T-helper 2 cell treated with Interferon-gamma antibody and Interleukin-4, amounts not matched to agents 100 ng/mL and 5 ng/mL, for 36 hours (primary cell): ENCODE data around the gene SLC16A4. TPM values are rescaled to one million over a fixed set of nuclear protein-coding genes. Genes with fewer than 3 reads are reported as not detected.
"Not testable (repeated sequence)": the region's sequence is repeated elsewhere in the genome, so short reads cannot be mapped to it uniquely, and the experiment has no call there.

Source experiments
- intact Hi-C: fragments of 100-400 bp; cut with micrococcal nuclease; formaldehyde crosslinking; loops from one replicate; pipeline ENCODE4 v1.15.1; 2023
- total RNA-seq: library from RNA; stranded (reverse); gene quantifications from 2 replicates; pipeline ENCODE4 v1.2.3, GENCODE V29; 2022

Gene SLC16A4
- total RNA-seq, 1 donor from 2014 or later = 0.09 TPM

DNA sequence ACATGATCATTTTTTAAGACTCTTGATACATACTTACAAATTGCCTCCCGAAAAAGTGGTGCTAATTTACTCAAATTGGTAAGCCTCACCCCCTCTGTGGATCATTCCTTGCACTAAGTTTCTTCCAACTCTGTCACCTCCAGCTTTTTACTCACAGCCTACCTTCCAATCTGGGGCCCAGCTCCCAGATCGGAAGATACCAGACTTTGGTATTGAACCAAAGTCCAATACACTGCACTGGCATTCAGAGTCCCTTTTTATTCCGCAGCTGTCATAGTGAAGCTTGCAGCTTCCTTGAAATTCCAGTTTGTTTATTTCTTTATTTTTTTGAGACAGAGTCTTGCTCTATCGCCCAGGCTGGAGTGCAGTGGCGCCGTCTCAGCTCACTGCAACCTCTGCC is 18.5 kb upstream of the SLC16A4 start:
- intact Hi-C loops = no loop called here

DNA sequence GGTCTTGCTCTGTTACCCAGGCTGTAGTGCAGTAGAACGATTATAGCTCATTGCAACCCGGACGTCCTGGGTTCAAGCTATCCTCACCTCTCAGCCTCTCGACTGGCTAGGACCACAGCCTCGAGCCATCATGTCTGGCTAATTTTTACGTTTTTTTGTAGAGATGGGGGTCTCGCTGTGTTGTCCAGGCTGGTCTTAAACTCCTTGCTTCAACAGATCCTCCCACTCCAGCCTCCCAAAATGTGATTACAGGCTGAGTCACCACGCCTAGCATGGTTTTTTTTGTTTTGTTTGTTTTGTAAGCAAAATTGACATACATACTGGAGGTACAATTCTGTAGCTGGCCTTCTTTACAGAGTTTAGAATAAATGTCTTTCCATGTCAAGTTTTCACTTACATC is 17.7 kb upstream of the SLC16A4 start:
- intact Hi-C loops = no loop called here

DNA sequence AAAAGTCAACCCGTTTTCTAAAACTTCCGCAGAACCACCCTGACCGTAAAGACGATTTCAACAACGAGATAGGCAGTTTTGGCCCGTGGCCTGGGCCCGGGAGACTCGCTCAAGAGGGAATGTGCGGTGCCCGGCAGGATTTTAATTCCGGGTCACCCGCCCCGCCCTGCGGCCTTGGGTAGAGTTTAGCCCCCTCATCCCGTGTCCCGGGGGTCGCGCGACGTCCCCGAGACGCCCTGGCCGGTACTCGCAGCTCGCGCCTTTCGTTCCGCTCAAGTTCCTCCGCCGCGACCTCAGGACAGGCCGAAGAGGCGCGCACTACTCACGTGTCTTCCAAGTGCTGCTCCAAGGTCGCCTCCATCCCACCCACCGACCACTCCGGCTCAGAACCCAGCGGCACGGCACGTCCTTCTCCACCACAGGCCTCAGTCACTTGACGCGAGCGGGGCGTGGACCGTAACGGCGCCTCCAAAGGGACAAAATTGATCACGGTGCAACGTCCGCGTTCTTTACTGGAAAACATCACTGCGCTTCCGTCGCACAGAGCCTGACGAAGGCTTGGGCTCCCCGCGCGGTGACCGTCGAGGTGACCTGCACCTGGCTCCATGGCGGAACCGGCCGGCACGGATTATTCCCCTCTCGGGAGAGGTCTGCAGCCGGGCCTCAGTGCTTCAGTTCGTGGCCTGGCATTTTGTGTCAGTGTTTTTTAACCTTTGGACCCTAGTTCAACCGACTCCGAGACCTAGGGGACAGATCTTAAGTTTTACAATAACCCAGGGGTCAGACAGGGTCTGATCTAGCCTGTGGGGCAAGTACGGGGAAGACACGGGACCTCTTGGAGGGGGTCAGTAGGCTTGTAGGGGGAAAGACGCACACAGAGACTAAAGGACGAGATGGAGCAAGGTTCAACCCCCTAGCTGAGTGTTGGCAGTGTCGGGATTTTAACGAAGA is 16.7 kb upstream of the SLC16A4 start, which contains the start of gene LAMTOR5:
Gene LAMTOR5 (minus strand): TSS at position 435 of the 951 bp plus-strand sequence. CDS start 74 bp downstream, at position 361.
- intact Hi-C loops = loop anchor here (1.0 kb wide), 3 partner anchors 69 to 265 kb away; partner anchors contain the start of gene KCNC4

DNA sequence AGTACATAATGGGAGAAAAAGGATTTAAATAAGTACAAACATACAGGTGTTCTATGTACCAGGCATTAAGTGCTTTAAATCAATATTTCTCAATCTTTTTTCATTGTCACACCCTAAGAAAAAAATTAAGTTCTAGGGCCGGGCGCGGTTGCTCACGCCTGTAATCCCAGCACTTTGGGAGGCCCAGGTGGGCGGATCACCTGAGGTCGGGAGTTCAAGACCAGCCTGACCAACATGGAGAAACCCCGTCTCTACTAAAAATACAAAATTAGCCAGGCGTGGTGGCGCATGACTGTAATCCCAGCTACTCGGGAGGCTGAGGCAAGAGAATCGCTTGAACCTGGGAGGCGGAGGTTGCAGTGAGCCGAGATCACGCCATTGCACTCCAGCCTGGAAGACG is 15.6 kb upstream of the SLC16A4 start:
- intact Hi-C loops = not testable (repeated sequence)

DNA sequence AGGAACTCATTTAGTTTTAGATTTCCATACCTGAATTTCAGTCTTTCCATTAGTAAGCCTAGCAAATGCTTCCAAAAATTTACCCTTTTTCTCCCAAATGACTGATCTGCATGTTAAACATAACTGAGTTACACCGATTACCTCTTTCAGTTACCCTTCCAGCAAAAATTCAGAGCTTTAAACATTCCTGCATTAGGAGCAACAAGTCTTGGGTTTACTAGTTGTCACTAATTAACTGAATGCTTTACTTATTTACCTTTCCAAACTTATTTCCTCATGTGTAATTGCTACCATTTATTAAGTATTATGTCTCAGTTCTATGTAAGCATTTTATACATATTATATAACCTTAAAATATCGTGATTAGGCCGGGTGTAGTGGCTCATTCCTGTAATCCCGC is 13.6 kb upstream of the SLC16A4 start:
- intact Hi-C loops = no loop called here

DNA sequence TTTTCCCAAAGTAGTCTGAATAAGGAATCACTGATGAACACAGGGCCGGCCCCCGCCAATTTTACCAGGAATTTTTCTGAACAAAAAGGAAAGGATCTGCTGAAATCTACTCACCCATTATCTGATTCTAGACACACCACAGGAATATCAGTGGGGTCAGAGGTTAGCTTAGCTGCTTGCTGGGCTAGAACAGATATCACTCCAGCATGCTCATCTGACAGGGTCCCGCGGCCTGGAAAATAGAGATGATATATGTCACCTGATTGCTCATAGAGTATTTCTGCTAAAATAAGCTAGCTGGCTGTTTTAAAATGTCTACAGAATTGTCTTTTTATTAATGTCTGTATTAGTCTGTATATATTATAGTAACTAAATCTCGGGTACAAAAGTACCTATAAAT is 13.0 kb upstream of the SLC16A4 start:
- intact Hi-C loops = no loop called here

DNA sequence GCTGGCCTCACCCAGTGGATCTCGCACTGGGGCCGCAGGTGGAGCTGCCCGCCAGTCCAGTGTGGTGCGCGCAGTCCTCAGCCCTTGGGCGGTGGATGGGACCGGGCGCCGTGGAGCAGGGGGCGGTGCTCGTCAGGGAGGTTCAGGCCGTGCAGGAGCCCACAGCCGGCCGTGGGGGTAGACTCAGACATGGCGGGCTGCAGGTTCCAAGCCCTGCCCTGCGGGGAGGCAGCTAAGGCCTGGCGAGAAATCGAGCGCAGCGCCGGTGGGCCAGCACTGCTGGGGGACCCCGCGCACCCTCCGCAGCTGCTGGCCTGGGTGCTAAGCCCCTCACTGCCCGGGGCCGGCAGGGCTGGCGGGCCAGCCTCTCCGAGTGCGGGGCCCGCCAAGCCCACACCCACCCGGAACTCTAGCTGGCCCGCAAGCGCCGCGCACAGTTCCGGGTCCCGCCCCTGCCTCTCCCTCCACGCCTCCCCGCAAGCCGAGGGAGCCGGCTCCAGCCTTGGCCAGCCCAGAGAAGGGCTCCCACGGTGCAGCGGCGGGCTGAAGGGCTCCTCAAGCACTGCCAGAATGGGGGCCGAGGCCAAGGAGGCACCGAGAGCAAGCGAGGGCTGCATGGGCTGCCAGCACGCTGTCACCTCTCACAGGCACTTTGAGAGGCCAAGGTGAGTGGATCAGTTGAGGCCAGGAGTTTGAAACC is 5.6 kb upstream of the SLC16A4 start:
- intact Hi-C loops = not testable (repeated sequence)

DNA sequence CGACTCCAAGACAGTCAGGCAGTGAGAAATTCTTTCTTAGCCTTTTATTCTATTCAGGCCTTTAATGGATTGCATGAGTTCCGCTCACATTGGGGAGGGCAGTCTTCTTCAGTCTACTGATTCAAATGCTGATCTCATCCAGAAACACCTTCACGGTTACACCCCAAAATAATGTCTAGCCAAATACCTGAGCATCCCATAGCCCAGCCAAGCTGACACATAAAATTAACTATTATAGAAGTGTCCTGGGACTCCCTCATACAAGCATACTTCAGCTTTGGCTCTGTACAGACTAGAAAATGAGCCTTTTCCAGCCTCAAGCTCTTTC is 3.6 kb upstream of the SLC16A4 start:
- intact Hi-C loops = no loop called here

DNA sequence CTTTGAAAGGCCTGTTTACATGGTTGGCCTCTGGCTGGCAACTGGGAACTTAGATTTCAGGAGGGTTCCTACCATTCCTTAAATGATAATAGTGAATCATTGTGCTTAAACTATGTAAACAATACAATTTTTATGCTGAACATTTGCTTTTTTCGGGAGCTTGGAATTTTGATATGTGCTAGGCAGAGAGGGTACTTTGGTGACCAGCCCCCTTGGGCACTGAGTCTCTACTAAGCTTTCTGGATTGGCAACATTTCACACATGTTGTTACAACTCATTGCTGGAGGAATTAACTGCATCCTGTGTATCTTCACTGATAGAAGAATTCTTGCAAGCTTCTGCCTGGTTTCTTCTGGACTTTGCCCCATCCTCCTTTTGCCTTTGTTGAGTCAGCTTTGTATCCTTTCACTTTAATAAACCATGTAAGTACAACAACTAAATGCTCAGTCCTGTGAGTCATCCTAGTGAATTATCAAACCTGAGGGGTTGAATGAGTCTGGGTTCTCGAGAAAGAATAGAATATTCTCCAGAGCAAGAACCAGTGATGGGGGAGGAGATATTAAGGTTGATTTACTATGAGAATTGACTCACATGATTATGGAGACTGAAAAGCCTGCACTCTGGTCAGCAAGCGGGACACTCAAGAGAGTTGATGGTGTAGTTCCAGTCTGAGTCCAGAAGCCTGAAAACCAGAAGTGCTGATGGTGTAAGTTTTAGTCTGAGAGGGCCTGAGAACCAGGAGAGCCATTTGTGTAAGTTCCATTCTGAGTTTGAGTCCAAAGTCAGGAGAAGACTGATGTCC is 3.1 kb upstream of the SLC16A4 start:
- intact Hi-C loops = no loop called here

DNA sequence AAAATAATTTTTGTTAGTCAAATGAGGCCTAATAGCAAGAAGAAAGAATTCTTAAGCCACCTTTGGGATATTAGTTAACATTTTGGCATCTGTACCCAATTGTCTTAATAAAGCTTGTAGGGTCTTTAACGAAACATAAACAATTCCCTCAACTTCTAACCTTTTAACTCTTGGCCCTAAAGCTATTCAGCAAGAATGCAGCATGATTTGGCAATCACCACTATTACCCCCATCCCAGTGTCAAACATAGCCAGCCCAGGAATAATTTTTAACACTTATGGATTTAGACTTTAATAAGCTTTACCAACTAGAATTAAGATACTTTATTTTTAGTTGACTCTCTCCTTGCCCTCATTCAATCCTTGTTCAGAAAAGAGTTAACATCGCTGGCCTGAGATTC is 2.5 kb upstream of the SLC16A4 start:
- intact Hi-C loops = no loop called here

DNA sequence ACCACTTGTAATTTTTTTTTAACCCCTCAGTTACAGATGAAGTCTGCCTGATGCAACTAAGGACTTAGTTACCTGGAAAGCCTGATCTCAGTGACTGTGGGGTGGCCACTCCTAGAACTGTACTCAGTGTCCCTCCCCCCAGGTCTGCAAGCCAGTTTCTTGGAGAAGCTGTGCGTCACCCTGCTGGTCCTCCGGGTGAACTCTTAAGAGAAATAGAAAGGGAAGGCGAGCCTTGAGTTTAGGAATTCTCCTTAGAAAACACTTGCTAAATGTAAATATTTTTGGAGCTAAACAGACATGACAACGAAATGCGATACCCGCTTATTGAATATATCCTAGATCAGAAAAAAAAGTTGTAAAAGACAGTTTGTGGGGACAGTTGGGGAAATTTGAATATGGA is 730 bp downstream of the SLC16A4 start:
- intact Hi-C loops = no loop called here

DNA sequence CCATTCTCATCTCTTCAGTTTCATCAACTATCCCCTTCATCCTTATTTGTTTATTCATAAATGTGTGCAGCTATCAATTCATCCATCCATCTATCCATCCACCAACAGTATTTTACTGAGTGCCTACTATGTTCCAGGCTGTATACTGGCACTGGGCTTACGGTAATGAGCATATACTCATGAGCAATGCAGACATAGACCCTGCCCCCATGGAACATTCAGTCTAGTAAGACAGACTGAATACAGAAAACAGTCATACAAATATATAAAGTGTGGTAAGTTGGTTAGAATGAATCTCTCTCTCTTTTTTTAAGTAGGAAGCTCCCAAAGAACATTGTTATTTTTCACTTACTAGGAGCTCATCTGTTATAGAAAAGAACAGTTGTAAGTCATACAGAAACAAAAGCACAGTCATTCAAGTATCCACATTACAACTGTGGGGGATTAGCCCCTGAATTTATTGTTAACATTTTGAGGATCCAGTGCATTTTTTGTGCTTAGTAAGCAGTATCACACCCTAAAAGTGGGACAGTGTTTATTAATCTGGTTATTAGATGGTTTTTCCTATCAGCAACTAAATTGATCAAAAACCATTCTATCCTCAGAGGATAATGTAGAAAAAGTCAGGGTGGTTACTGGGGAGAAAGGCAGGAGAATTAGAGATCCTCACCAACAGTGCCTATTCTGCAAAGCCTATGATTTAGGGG is 3.6 kb downstream of the SLC16A4 start:
- intact Hi-C loops = no loop called here

DNA sequence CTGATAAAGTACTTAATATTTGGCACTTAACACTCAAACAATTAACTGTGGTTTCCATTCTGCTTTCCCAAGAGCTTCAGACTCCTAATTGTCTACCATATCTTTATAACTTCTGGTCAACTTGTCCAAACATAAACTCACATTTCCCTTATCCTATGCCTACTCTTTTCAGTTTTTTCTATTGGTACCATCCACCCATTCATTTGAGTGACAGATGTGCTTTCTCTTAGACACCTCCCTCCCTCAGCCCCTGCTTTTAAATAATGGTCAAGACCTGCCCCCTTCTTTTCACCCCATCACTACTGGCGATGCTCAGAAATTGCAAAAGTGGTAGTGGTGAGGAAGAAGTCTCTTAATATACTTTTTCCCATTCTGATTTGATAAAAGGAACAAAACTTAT is 5.5 kb downstream of the SLC16A4 start:
- intact Hi-C loops = no loop called here

DNA sequence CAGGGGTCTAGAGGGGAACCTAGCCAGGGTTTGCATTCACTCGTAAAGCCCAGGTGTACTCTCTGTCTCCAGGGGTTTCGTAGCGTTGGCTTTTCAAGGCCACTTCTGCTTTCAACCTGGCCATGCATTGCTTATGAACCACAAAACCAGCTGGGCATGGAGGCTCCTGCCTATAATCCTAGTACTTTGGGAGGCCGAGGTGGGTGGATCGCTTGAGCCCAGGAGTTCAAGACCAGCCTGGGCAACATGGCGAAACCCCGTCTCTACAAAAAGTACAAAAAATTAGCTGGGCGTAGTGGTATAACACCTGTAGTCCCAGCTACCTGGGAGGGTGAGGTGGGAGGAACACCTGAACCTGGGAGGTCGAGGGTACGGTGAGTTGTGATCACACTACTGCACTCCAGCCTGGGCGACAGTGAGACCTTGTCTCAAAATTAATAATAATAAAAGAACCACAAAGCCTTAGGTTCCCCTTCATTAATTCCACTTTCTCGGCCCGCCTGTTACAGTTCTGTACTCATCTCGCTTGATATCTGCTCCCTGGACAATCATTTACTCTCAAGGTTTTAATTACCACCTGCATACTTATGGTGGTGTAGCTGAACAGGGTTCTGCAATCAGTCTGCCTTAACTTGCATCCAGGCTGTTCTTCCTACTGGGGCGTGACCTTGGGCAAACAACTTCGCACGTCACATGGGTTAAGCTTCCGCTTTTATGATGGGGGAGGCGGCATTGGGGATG is 6.1 kb downstream of the SLC16A4 start:
- intact Hi-C loops = no loop called here

DNA sequence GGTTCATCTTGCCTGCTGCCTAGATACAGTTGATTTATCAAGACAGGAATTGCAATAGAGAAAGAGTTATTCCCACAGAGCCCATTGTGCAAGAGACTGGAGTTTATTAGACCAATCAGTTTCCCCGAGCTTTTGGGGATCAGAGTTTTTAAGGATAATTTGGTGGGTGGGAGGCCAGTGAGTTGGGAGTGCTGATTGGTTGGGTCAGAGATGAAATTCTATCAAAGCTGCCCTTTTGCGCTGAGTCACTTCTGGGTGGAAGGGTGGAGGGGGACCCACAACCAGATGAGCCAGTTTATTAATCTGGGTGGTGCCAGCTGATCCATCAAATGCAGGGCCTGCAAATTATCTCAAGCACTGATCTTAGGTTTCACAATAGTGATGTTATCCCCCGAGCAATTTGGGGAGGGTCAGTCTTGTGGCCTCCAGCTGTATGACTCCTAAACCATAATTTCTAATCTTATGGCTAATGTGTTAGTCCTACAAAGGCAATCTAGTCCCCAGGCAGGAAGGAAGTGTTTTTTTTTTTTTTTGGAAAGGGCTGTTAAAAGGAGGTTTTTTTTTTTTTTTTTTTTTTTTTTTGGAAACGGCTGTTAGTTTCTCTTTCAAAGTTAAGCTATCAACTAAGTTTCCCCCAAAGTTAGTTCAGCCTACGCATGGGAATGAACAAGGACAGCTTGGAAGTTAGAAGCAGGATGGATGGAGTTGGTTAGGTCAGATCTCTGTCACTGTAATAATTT is 7.4 kb downstream of the SLC16A4 start:
- intact Hi-C loops = no loop called here

DNA sequence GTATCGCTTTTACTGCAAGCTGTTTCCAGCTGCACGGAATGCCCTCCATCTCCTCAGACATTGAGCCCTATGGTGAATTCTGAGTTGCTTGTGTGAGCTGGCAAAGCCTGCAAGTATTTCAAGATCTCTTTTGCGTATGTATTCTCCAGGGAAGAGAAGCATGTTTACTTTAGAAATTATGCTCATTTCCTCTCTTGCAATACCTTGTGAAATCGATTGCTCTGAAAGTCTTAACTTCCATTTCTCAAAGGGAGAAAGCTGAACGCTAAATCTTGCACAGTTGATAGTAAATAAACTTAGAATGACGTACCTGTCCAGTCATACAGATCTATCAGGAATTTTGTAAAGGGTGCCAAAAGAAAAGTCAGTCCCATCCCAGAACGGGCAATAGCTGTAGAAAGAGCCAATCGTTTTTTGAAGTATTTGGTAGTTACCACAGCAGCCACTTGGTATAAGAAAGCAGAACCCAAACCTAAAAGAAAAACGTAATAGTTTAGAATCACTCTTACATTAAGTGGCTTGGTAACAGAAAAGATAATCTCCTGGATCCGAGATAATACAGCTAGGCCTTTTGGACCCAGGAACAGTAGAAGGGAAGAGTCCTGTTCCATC is 10.0 kb downstream of the SLC16A4 start:
- intact Hi-C loops = no loop called here

DNA sequence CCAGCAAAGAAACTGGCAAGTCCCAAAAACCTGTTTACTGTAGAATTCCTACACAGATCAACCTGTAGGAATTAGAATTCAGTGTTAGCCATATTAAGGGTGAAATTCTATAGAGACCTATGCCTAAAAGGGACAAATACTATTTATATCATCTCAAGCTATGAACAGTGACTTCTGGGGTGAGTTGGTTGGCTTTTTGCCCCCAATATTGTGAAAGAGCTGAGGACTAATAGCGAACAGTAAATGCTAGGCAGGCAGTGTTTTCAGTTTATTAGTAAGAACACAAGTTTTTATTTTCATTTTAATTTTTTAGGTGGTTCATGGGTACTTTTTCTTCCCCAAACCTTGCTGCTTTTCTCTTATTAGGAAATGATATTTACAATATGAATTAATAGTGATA is 15.3 kb downstream of the SLC16A4 start:
- intact Hi-C loops = no loop called here

DNA sequence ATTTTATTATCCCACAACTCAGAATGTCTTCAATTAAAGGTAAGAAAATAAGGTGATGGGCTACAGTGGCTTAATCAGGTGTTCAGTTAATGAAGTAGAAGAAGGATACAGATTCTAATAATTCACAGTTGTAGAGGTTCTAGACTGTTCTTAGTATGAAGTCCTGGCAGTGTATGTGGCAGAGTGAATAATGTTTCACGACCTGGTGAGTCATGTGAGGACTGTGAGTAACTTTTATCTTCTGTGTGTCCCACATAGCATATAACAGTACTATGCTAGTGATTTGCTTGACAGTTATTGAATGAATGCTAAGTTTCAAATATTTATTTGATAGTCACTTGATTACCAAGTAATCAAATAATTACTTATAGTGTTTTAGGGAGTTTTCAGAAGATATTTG is 20.0 kb downstream of the SLC16A4 start:
- intact Hi-C loops = no loop called here

DNA sequence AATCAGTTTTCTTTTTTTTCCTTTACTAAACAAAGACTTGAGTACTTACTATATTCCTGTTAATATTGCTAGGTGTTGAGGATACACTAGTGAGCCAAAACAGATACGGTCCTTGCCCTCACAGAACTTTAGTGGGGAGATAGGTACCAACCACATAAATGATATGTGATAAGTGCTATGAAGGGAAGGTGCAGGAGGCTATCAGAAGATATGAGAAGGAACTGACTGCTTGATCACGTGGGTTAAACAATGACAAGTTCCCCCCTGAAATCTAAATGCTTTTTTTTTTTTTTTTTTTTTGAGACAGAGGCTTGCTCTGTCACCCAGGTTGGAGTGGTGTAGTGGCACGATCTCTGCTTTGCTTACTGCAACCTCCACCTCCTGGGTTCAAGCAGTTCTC is 26.6 kb downstream of the SLC16A4 start:
- intact Hi-C loops = no loop called here
